ENCODE results near the gene PLEKHG5.

Gene PLEKHG5, protein sequence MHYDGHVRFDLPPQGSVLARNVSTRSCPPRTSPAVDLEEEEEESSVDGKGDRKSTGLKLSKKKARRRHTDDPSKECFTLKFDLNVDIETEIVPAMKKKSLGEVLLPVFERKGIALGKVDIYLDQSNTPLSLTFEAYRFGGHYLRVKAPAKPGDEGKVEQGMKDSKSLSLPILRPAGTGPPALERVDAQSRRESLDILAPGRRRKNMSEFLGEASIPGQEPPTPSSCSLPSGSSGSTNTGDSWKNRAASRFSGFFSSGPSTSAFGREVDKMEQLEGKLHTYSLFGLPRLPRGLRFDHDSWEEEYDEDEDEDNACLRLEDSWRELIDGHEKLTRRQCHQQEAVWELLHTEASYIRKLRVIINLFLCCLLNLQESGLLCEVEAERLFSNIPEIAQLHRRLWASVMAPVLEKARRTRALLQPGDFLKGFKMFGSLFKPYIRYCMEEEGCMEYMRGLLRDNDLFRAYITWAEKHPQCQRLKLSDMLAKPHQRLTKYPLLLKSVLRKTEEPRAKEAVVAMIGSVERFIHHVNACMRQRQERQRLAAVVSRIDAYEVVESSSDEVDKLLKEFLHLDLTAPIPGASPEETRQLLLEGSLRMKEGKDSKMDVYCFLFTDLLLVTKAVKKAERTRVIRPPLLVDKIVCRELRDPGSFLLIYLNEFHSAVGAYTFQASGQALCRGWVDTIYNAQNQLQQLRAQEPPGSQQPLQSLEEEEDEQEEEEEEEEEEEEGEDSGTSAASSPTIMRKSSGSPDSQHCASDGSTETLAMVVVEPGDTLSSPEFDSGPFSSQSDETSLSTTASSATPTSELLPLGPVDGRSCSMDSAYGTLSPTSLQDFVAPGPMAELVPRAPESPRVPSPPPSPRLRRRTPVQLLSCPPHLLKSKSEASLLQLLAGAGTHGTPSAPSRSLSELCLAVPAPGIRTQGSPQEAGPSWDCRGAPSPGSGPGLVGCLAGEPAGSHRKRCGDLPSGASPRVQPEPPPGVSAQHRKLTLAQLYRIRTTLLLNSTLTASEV

GRCh38 chr1:6491480-6491962 is at the start of gene PLEKHG5:
Gene PLEKHG5, minus strand, starts transcription at chr1:6491667. Its CDS starts 14,096 bp downstream, at chr1:6477571.
- DNase-seq: no peak

- DNase-seq: no peak
These were observed 47.5 kb upstream of the PLEKHG5 start for GRCh38 chr1:6538956-6539355.

- no peak for DNase-seq
These were observed 44.8 kb upstream of the PLEKHG5 start for GRCh38 chr1:6536291-6536690.

DNA sequence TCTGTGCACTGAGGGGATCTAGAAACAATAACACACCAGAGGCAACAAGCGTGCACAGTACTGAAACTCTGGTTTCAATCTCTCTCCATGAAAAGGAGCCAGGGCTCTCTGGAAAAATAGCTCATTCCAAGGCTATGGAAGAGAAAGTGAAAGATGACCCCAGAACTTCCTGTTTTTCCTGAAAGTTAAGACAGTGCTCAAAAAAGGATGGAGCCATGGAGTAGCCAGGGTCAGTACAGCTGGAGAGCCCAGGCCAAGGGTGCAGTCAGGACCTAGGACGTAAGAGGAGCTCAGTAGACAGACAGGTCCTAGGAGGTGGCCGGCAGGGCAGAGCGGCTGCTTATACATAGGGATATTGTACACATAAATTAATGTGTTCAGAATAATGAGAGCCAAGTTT is 43.7 kb upstream of the PLEKHG5 start:
- DNase-seq: no peak

DNA sequence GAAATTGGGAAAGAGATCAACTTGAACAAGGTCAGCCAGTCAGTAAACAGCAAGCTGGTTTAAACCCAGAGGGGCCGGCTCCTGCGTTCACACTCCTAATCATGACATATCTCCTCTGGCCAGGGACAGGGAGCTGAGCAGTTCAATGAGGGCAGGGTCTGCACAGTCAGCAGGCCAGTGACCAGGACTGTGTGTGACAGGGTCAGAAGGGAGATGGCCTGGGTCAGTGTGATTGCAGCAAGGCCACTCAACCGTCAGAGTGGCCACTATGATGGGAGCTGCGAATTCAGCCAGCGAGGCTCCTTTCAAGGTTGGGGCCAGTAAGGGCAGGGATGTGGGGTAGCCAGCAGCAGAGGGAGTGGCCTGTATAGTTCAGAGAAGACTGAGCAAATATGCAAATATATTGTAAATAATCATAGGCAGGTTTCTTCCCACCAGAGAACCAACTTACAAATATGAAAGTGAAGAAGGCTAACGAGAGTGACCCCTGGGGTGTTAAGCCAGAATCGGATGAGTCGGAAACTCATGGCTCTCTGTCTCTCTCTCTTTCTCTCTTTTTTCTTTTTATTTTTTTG is 42.9 kb upstream of the PLEKHG5 start:
- no peak for DNase-seq

DNA sequence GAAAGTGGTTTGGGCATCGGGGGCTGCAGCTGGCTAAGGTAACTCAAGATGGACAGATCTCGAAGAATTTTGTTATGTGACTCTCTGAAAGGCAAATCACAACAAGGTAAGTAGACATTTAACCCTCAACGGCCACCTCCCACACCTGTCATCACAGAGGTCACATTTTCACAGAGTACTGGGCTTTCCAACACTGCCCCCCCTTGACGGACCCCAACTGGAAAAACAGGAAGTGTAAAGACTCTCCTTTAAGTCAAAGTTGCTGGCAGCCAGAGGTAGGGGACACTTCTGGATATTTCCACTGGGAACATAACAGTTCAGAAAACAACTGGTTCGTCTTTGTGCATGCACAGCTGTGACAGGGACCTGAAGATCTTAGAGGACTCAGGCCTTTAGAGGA is 40.5 kb upstream of the PLEKHG5 start:
- no peak for DNase-seq

DNA sequence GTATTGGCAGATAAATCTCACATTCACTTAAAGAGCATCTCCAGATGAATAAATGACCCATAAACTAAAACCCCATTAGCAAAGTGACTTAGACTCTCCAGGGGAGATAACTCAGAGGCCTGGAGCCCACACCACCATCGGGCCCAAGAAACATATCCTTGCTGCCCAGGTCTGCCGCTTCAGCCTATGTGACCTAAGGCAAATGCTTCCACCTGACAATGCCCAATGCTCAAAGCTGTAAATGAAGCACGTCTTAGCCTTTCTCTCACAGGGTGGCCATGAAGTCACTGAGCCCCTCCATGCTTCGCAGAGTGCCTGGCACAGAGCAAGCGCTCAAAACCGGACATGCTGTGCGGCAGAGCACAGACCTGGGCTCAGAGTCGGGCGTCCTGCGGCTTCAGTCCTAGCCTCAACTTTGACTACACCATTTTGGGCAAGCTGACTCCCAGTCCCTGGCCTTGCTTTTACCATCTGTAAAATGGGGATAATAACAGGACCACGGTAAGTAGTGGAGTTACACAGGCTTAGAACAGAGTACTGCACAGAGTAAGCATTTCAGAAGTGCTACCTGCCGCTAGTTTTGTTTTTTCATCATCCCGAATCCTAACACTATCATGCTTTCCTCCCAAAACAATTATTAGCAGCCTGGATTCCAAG is 39.2 kb upstream of the PLEKHG5 start:
- DNase-seq: no peak

DNA sequence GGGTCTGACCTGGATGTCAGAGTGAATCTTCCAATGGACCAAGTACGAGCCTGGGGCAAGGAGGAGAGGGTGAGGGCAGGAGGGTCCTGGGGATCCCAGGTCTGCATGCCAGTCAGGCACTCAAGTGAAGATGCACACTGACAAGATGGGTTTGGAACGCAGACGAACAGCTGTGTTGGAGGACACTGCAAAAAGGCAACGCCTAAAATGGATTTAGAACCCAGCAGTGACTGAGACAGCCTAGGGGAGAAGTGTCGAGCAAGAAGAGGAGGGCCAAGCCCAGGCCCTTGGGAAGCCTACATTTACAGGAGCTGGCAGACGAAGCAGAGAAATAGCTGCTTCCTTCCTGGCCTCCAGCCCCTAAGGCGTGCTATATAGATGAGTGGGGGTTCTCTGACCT is 37.0 kb upstream of the PLEKHG5 start:
- DNase-seq: no peak

DNA sequence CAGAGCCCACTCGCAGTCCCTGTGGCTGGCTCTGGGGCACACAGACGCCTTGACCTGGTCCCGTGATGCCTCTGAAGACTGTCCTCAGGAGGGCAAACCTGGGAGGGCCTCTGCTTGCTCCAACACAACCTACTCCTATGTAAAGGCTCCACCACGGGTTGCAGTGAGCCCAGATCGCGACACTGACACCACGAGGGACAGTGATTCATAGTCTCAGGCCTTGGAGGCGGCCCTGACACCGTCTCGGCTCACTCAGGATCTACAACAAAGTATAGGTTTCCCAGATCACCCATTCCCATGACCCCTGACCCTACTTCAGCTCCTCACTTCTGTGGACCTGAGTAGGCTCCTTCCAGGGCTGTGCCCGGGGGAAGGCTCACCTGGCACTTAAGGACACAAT is 34.8 kb upstream of the PLEKHG5 start:
- no peak for DNase-seq

DNA sequence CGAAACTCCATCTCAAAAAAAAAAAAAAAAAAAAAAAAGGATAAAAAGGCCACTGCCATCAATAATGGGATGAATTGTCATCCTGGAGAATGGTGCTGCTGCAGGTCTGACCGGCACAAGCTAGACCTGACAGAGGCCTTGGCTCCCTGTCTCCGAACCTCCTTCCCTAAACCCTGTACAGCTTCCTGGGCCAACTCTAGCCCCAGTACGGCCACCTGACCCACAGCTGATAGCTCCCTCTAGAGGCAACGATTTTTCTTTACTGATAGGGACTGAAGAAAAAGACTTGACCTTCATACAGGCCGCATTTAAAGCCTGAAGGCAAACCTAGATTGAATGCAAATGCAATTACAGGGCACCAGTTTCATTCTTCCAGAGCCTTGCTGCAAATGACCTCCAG is 32.1 kb upstream of the PLEKHG5 start:
- DNase-seq: peak; percentile 82

DNA sequence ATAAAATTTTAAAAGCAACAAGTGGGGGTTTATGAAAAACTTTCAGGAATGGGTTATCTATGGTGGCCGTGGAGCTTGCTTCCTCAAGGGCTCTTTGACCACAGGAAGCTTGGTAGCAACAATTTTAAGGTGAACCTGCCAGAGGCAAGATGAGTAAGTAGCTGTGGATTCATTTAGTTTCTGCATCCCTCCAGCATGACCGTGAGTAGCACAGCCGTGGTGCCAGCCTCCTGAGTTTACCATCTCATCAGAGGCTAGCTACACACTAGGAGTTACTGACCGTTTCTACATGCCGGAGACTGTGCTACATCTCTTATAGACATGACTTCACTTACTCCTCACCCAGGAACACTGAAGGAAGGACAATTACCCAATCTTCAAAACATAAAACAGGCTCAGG is 30.1 kb upstream of the PLEKHG5 start:
- DNase-seq: no peak

- peak; percentile 38 for DNase-seq
These were observed 28.6 kb upstream of the PLEKHG5 start for GRCh38 chr1:6519935-6520671.

DNA sequence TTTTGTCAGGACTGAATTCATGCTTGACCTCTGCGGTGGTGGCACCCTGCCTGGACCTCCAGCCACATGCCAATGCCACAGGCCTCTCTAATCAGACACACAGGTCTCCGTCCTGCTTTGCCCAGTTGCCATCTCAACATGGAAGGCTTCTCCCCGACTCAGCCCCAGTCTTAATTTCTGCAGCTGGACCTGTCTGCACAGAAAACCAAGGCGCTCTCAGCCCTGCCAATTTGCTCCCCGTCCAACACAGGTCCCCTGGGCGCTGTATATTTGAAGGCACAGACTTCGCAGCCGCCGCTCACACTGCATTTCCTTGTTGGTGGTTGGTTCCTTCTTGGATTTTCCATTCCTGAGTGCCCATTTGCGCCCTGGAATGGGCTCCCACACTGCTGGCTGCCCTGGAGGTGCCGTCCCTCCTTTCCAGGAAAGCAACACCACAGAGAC is 28.0 kb upstream of the PLEKHG5 start:
- no peak for DNase-seq

GRCh38 chr1:6517435-6517851 is 26.0 kb upstream of the PLEKHG5 start:
- DNase-seq: no peak

DNA sequence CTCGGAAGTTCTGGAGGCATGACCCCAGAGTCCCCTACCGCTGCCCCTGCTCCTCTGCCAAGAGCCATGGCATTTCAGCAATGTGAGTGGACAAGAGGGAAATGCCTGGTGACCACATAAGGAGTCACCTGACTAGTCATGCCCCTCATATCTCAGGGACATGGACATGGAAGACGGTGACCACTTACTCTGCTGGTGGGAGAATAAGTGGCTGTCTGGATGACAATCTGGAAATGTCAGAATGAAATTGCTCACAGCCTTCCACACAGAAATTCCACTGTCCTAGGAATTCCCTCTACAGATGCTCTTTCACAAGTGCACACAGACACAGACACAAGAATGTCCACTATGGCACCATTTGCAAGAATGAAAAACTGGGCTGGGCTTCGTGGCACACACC is 24.3 kb upstream of the PLEKHG5 start:
- no peak for DNase-seq

DNA sequence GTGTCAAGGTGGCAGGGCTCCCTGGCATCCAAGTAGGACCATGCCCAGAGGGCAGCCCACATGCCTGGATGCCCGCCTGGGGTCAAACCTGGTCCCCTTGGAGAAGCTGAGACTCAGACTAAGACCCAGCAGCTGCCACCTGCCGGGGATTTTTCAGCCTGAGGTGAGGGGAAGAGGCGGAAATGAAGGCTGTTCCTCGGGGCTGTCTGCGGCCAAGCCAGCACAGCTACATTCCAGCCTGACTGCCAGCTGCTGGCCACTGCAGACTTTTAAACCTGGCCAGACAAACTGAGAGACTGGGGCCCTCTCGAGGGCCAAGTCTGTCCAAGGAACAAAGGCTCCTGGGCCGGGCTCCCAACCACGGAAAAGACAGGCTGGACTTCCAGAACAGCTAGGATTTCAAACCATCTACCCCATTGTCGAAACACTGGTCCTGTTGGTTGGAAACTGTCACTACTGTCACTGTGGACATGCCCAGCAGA is 21.9 kb upstream of the PLEKHG5 start:
- no peak for DNase-seq

- DNase-seq: no peak
These were observed 21.4 kb upstream of the PLEKHG5 start for GRCh38 chr1:6512908-6513280.

DNA sequence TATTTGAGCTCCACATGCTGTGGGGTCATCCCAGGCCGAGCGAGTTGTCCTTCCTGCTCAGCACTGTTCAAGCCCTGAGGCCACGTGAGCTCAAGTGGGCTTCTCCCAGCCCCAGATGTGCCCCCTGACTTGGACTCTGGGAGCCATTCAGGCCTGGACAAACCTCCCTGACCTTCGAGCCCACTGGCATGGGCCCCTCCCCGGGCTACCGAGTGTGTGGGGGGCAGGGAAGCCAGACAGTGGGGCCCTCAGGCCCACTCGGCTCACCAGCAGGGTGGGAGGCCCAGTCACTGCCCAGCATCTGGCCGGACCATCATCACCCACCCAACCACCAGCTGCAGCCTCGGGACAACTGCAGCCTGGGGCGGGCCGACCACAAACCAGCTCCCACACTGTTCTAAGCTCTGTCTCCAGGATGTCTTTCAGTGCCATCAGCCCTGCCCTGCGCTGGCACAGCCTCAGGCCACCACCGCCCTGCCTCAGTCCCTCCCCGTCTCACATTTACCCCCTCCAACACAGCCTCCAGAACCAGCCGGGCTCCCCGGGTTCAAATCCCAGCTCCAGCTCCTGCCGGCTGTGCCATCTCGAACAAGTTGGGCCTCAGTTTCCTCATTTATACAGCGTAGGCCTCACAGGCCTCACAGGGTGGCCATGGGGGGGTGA is 20.9 kb upstream of the PLEKHG5 start:
- no peak for DNase-seq

DNA sequence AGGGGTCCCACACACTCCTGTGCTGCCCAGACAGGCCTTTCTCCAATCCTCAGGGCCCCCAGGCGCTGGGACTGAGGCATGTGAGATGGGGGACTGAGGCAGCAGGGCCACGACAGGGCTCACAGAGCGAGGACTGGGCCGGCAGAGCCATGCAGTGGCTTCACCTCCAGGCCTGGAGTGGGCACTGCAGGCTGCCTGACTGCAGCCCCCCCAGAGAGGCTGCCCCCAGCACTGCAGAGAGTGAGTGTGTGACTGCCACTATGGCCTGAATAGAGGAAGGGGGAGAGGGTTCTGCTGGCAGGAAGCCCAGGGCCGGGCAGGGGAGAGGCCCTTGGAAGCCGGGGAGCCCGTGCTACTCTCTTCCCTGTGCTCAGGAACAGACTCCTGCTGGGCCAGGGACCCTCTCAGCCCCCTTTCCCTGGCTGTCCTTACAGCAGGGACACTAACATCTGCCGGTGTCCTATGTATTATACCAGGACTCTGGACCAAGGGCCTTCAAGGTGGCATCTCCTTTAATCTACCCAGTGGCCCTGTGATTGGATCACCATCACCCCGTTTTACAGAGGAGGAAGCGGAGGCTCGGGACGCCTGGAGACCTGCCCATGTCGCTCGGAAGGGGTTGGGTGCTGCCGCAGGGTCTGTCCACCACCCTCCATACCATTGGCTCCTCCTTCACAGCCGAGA is 20.2 kb upstream of the PLEKHG5 start:
- no peak for DNase-seq

- DNase-seq: no peak
These were observed 19.6 kb upstream of the PLEKHG5 start for GRCh38 chr1:6511056-6511455.

DNA sequence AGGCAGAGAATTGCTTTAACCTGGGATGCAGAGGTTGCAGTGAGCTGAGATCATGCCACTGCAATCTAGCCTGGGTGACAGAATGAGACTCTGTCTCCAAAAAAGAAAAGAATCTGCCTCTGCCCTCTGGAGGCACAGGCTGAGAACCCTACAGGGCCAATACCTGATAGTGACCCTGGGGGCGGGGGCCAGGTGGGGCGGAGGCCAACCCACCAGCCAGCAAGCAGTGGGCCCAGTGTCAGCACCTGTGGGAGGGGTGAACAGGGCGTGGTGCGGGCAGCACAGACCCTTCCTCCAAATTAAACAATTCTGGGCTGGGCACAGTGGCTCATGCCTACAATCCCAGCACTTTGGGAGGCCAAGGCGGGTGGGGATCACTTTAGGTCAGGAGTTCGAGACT is 19.0 kb upstream of the PLEKHG5 start:
- no peak for DNase-seq
